ENCODE results near the gene CNST.

DNA sequence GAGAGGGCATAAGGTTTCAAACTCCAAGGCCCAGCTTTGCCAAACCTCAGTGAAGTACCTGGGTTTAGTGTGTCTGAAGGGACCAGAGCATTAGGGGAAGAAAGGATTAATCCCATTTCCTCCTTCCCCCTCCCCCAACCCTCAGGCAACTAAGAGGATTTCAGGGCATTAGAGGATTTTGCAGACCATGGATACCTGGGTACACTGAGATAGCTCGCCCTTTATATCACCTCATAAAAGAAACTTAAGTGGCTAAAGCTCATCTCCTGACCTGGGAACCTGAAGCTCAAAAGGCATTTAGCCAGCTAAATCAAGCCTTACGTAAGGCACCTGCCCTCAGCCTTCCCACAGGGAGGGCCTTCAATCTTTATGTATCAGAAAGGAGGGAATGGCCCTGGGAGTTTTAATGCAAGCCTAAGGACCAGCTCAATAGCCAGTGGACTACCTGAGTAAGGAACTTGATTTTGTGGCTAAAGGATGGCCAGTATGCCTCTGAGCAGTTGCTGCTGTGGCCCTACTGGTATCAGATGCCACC, 32.8 kb upstream of the CNST start:
- TF ChIP-seq, protein P1, sequence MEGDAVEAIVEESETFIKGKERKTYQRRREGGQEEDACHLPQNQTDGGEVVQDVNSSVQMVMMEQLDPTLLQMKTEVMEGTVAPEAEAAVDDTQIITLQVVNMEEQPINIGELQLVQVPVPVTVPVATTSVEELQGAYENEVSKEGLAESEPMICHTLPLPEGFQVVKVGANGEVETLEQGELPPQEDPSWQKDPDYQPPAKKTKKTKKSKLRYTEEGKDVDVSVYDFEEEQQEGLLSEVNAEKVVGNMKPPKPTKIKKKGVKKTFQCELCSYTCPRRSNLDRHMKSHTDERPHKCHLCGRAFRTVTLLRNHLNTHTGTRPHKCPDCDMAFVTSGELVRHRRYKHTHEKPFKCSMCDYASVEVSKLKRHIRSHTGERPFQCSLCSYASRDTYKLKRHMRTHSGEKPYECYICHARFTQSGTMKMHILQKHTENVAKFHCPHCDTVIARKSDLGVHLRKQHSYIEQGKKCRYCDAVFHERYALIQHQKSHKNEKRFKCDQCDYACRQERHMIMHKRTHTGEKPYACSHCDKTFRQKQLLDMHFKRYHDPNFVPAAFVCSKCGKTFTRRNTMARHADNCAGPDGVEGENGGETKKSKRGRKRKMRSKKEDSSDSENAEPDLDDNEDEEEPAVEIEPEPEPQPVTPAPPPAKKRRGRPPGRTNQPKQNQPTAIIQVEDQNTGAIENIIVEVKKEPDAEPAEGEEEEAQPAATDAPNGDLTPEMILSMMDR (IDR thresholded peaks at IDR 0.05; ENCODE audit: insufficient read depth, low read length, poor library complexity, severe bottlenecking) = no peak
- TF ChIP-seq EZH2phosphoT487 (conservative IDR thresholded peaks at IDR 0.05; ENCODE audit: low read length) = no peak

Data from SU-DHL-6 (cell line).